Measurements from ENCODE around the gene TMC7.

Gene TMC7

GRCh38 chr16:18941471-18941870, 42.3 kb upstream of the TMC7 start:
- no peak overlapping the region for H2AK5ac ChIP-seq (ENCODE audit: low read length)
- no peak overlapping the region for H2BK5ac ChIP-seq (ENCODE audit: low read depth, low read length, poor library complexity)
- H3K9ac ChIP-seq (ENCODE audit: low read length) = no peak overlapping the region
- H3K4me1 ChIP-seq (ENCODE audit: control insufficient read depth in 1 of 2, insufficient read depth in 2 of 2, low read length in 2 of 2) = peaks cover 0 to 5% of the 10 kb centered on the region in 2 experiments
- H3K36me3 ChIP-seq (ENCODE audit: control insufficient read depth in 1 of 2, insufficient read depth in 2 of 2, low read length in 2 of 2) = no peaks in the 10 kb centered on the region
- H3K79me1 ChIP-seq (ENCODE audit: low read length) = no peaks in the 10 kb centered on the region
- no peak overlapping the region for H3K4ac ChIP-seq (ENCODE audit: low read depth, low read length)
- no peak overlapping the region for H4K8ac ChIP-seq (ENCODE audit: low read depth, low read length)
- H3K14ac ChIP-seq (ENCODE audit: low read length) = no peak overlapping the region
- H2AFZ ChIP-seq (ENCODE audit: insufficient read depth, low read length, poor library complexity) = no peak overlapping the region
- H3K79me2 ChIP-seq (ENCODE audit: control insufficient read depth, insufficient read depth, low read length, poor library complexity) = no peaks in the 10 kb centered on the region
- no peak overlapping the region for H4K91ac ChIP-seq (ENCODE audit: low read depth, low read length)
- no peak overlapping the region for H4K12ac ChIP-seq (ENCODE audit: low read depth, low read length)
- DNase-seq = no peak
- H2BK12ac ChIP-seq (ENCODE audit: low read length) = no peak overlapping the region
- H3K4me3 ChIP-seq (ENCODE audit: low read depth, low read length) = no peak overlapping the region
- no peaks in the 10 kb centered on the region for H3K27me3 ChIP-seq (ENCODE audit: insufficient read depth, low read length)
- no peaks in the 10 kb centered on the region for H3K9me3 ChIP-seq (ENCODE audit: insufficient read depth, low read depth, low read length)
- no peak overlapping the region for H2BK120ac ChIP-seq (ENCODE audit: insufficient read depth, low read length, poor library complexity)
- no peak overlapping the region for H3K4me2 ChIP-seq (ENCODE audit: low read length)
- H3K18ac ChIP-seq (ENCODE audit: low read length) = no peak overlapping the region
- H3K23ac ChIP-seq (ENCODE audit: low read length) = no peak overlapping the region
- no peak overlapping the region for H3K27ac ChIP-seq (ENCODE audit: low read depth, low read length)

DNA sequence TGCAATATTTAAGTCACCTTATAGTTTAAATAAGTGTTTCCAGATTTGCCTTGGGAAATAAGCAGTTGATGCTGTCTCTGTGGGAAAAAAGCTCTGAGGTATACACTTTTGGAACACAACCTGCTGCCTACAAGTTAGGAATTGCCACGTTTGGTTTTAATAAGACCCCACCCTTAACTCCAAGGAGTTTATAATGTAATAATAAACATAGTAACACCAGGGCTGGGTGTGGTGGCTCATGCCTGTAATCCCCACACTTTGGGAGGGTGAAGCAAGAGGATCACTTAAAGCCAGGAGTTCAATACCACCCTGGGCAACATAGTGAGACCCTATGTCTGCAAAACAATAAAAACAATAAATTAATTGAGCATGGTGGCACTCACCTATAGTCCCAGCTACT, 41.7 kb upstream of the TMC7 start:
- Histone ChIP-seq H2BK120ac (ENCODE audit: insufficient read depth, low read length, poor library complexity) (no peak overlapping the region), H3K9me3 (ENCODE audit: insufficient read depth, low read depth, low read length) (no peaks in the 10 kb centered on the region), H3K18ac (ENCODE audit: low read length) (no peak overlapping the region), H3K79me2 (ENCODE audit: control insufficient read depth, insufficient read depth, low read length, poor library complexity) (no peaks in the 10 kb centered on the region), H4K12ac (ENCODE audit: low read depth, low read length) (no peak overlapping the region), H3K36me3 (ENCODE audit: control insufficient read depth in 1 of 2, insufficient read depth in 2 of 2, low read length in 2 of 2) (no peaks in the 10 kb centered on the region), H3K9ac (ENCODE audit: low read length) (no peak overlapping the region), H3K14ac (ENCODE audit: low read length) (no peak overlapping the region), H2AFZ (ENCODE audit: insufficient read depth, low read length, poor library complexity) (no peak overlapping the region), H3K79me1 (ENCODE audit: low read length) (no peaks in the 10 kb centered on the region), H2BK5ac (ENCODE audit: low read depth, low read length, poor library complexity) (no peak overlapping the region), H3K4ac (ENCODE audit: low read depth, low read length) (no peak overlapping the region), H2AK5ac (ENCODE audit: low read length) (no peak overlapping the region), H4K91ac (ENCODE audit: low read depth, low read length) (no peak overlapping the region), H3K27me3 (ENCODE audit: insufficient read depth, low read length) (no peaks in the 10 kb centered on the region), H3K23ac (ENCODE audit: low read length) (no peak overlapping the region), H3K27ac (ENCODE audit: low read depth, low read length) (no peak overlapping the region), H3K4me2 (ENCODE audit: low read length) (no peak overlapping the region), H4K8ac (ENCODE audit: low read depth, low read length) (no peak overlapping the region), H3K4me1 (ENCODE audit: control insufficient read depth in 1 of 2, insufficient read depth in 2 of 2, low read length in 2 of 2) (no peaks in the 10 kb centered on the region), H3K4me3 (ENCODE audit: low read depth, low read length) (no peak overlapping the region), H2BK12ac (ENCODE audit: low read length) (no peak overlapping the region)
- DNase-seq = no peak
- WGBS (ENCODE audit: extremely low coverage, insufficient coverage, insufficient read length) = no CpG with 5 or more reads among the region's 1 CpG

DNA sequence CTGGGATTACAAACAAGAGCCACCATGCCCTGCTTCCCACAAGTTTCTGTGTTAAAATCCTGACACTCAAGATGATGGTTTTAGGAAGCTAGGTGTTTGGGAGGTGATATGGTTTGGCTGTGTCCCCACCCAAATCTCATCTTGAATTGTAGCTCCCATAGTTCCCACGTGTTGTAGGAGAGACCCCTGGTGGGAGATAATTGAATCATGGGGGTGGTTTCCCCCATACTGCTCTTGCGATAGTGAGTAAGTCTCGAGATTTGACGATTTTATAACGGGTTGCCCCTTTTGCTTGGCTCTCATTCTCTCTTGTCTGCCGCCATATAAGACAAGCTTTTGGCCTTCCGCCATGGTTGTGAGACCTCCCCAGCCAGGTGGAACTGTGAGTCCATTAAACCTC, 40.3 kb upstream of the TMC7 start:
- H3K27me3 ChIP-seq (ENCODE audit: insufficient read depth, low read length) = no peaks in the 10 kb centered on the region
- no peaks in the 10 kb centered on the region for H3K4me1 ChIP-seq (ENCODE audit: control insufficient read depth in 1 of 2, insufficient read depth in 2 of 2, low read length in 2 of 2)
- no peak overlapping the region for H3K23ac ChIP-seq (ENCODE audit: low read length)

DNA sequence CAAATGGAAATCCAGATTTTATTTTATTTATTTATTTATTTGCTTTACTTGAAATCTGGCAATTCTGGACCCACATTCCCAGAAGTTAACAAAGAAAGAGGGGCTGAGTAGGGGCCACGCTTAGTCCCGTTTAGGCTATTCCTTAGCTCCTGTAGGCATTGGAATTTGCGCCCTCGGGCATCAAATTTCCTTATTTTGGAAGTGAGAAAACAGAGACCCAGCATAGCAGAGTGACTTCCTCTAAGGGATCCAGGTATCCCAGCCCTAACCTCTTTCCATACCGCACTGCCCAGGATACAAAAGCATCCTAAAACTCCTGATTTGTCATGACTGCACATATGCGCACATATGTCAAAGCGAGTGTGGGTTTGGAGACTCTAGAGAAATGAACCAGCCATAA, 38.5 kb upstream of the TMC7 start:
- H3K4me3 ChIP-seq (ENCODE audit: low read depth, low read length) = no peak overlapping the region
- no peaks in the 10 kb centered on the region for H3K79me1 ChIP-seq (ENCODE audit: low read length)
- H3K4me2 ChIP-seq (ENCODE audit: low read length) = no peak overlapping the region
- no peaks in the 10 kb centered on the region for H3K9me3 ChIP-seq (ENCODE audit: insufficient read depth, low read depth, low read length)
- H2AFZ ChIP-seq (ENCODE audit: insufficient read depth, low read length, poor library complexity) = no peak overlapping the region
- H3K14ac ChIP-seq (ENCODE audit: low read length) = no peak overlapping the region
- no peaks in the 10 kb centered on the region for H3K4me1 ChIP-seq (ENCODE audit: control insufficient read depth in 1 of 2, insufficient read depth in 2 of 2, low read length in 2 of 2)
- no peak overlapping the region for H3K27ac ChIP-seq (ENCODE audit: low read depth, low read length)
- no CpG with 5 or more reads among the region's 7 CpGs for WGBS (ENCODE audit: extremely low coverage, insufficient coverage, insufficient read length)
- H3K9ac ChIP-seq (ENCODE audit: low read length) = no peak overlapping the region
- H4K8ac ChIP-seq (ENCODE audit: low read depth, low read length) = no peak overlapping the region
- H3K4ac ChIP-seq (ENCODE audit: low read depth, low read length) = no peak overlapping the region
- no peaks in the 10 kb centered on the region for H3K79me2 ChIP-seq (ENCODE audit: control insufficient read depth, insufficient read depth, low read length, poor library complexity)
- no peak overlapping the region for H4K12ac ChIP-seq (ENCODE audit: low read depth, low read length)
- H3K27me3 ChIP-seq (ENCODE audit: insufficient read depth, low read length) = no peaks in the 10 kb centered on the region
- DNase-seq = peak; percentile 18 to 50
- no peak overlapping the region for H4K91ac ChIP-seq (ENCODE audit: low read depth, low read length)
- H2BK120ac ChIP-seq (ENCODE audit: insufficient read depth, low read length, poor library complexity) = no peak overlapping the region
- no peak overlapping the region for H3K23ac ChIP-seq (ENCODE audit: low read length)
- no peak overlapping the region for H2BK5ac ChIP-seq (ENCODE audit: low read depth, low read length, poor library complexity)
- no peak overlapping the region for H3K18ac ChIP-seq (ENCODE audit: low read length)
- no peak overlapping the region for H2BK12ac ChIP-seq (ENCODE audit: low read length)
- no peaks in the 10 kb centered on the region for H3K36me3 ChIP-seq (ENCODE audit: control insufficient read depth in 1 of 2, insufficient read depth in 2 of 2, low read length in 2 of 2)
- H2AK5ac ChIP-seq (ENCODE audit: low read length) = no peak overlapping the region

More for the DNA sequence above, 40.3 kb upstream of the TMC7 start:
- Histone ChIP-seq H3K4me2 (ENCODE audit: low read length) (no peak overlapping the region), H3K27ac (ENCODE audit: low read depth, low read length) (no peak overlapping the region), H3K79me1 (ENCODE audit: low read length) (no peaks in the 10 kb centered on the region), H3K36me3 (ENCODE audit: control insufficient read depth in 1 of 2, insufficient read depth in 2 of 2, low read length in 2 of 2) (no peaks in the 10 kb centered on the region), H2AK5ac (ENCODE audit: low read length) (no peak overlapping the region), H3K18ac (ENCODE audit: low read length) (no peak overlapping the region), H3K4me3 (ENCODE audit: low read depth, low read length) (no peak overlapping the region), H4K91ac (ENCODE audit: low read depth, low read length) (no peak overlapping the region), H3K14ac (ENCODE audit: low read length) (no peak overlapping the region), H4K12ac (ENCODE audit: low read depth, low read length) (no peak overlapping the region), H2BK12ac (ENCODE audit: low read length) (no peak overlapping the region), H2BK120ac (ENCODE audit: insufficient read depth, low read length, poor library complexity) (no peak overlapping the region), H3K9ac (ENCODE audit: low read length) (no peak overlapping the region), H2AFZ (ENCODE audit: insufficient read depth, low read length, poor library complexity) (no peak overlapping the region), H4K8ac (ENCODE audit: low read depth, low read length) (no peak overlapping the region), H3K79me2 (ENCODE audit: control insufficient read depth, insufficient read depth, low read length, poor library complexity) (no peaks in the 10 kb centered on the region), H3K9me3 (ENCODE audit: insufficient read depth, low read depth, low read length) (no peaks in the 10 kb centered on the region), H3K4ac (ENCODE audit: low read depth, low read length) (no peak overlapping the region), H2BK5ac (ENCODE audit: low read depth, low read length, poor library complexity) (no peak overlapping the region)
- DNase-seq = no peak
- WGBS (ENCODE audit: extremely low coverage, insufficient coverage, insufficient read length) = no CpG with 5 or more reads among the region's 7 CpGs

All from trophoblast cell (in vitro differentiated cells and primary cell).